Keratinocyte (primary cell): ENCODE results near the gene FMOD.

ENCODE experiments used
- EZH2 ChIP-seq: IDR thresholded peaks from one replicate; pipeline ENCODE4 v1.6.1; 2012; ENCODE audit warnings: inconsistent platforms, mild to moderate bottlenecking, low read length, moderate library complexity
- TF ChIP-seq, protein P1 (sequence below), 3 experiments: IDR thresholded peaks in 1 of 3; conservative IDR thresholded peaks in 1 of 3; optimal IDR thresholded peaks in 1 of 3; 2 replicates in 2 of 3; 3 replicates in 1 of 3; pipeline versions ENCODE3 to v1.5.1; 2011; ENCODE audit warnings: low read length in 3 of 3, mild to moderate bottlenecking in 3 of 3, moderate library complexity in 2 of 3, control low read depth in 1 of 3, inconsistent platforms in 1 of 3; ENCODE audit not compliant: insufficient read depth in 2 of 3; ENCODE audit errors: extremely low read depth in 1 of 3

DNA sequence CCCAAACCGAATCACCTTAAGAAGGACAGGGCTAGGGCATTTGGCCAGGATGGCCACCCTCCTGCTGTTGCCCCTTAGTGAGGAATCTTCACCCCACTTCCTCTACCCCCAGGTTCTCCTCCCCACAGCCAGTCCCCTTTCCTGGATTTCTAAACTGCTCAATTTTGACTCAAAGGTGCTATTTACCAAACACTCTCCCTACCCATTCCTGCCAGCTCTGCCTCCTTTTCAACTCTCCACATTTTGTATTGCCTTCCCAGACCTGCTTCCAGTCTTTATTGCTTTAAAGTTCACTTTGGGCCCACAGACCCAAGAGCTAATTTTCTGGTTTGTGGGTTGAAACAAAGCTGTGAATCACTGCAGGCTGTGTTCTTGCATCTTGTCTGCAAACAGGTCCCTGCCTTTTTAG, 42.0 kb downstream of the FMOD start:
- TF ChIP-seq, protein P1, sequence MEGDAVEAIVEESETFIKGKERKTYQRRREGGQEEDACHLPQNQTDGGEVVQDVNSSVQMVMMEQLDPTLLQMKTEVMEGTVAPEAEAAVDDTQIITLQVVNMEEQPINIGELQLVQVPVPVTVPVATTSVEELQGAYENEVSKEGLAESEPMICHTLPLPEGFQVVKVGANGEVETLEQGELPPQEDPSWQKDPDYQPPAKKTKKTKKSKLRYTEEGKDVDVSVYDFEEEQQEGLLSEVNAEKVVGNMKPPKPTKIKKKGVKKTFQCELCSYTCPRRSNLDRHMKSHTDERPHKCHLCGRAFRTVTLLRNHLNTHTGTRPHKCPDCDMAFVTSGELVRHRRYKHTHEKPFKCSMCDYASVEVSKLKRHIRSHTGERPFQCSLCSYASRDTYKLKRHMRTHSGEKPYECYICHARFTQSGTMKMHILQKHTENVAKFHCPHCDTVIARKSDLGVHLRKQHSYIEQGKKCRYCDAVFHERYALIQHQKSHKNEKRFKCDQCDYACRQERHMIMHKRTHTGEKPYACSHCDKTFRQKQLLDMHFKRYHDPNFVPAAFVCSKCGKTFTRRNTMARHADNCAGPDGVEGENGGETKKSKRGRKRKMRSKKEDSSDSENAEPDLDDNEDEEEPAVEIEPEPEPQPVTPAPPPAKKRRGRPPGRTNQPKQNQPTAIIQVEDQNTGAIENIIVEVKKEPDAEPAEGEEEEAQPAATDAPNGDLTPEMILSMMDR (optimal IDR thresholded peaks at IDR 0.05 in 1 of 3, IDR thresholded peaks at IDR 0.05 in 1 of 3, conservative IDR thresholded peaks at IDR 0.05 in 1 of 3; ENCODE audit: extremely low read depth in 1 of 3, insufficient read depth in 2 of 3, low read length in 3 of 3): no peak
- TF ChIP-seq EZH2: no peak
